GM19023 (cell line): ENCODE data around the gene ZNF827.

ENCODE experiments used
- ATAC-seq: cut with Tn5 transposase; IDR thresholded peaks from one replicate; pipeline ENCODE4 v1.9.1; 2021; ENCODE audit warnings: mild to moderate bottlenecking, moderate library complexity; ENCODE audit not compliant: unreplicated experiment

Gene ZNF827

GRCh38 chr4:145722561-145722960 lies 216.1 kb downstream of the ZNF827 start:
- no peak for ATAC-seq

- peak; percentile 32 for ATAC-seq
Measured at GRCh38 chr4:145720656-145721055, 218.0 kb downstream of the ZNF827 start.

- peak; percentile 87 for ATAC-seq
Measured at GRCh38 chr4:145719752-145720624, 218.6 kb downstream of the ZNF827 start.

GRCh38 chr4:145716661-145717200 lies 221.9 kb downstream of the ZNF827 start:
- ATAC-seq, result no peak

GRCh38 chr4:145716200-145716599 lies 222.4 kb downstream of the ZNF827 start:
- ATAC-seq, result no peak

GRCh38 chr4:145709843-145710242 lies 228.8 kb downstream of the ZNF827 start:
- ATAC-seq, result peak; percentile 54

GRCh38 chr4:145709336-145709735 lies 229.3 kb downstream of the ZNF827 start:
- no peak for ATAC-seq
